MCF 10A (cell line): ENCODE results near the gene CBY1. TPM values are rescaled to one million over a fixed set of nuclear protein-coding genes. Genes with fewer than 3 reads are reported as not detected.

Experiments
- BruUV-seq: library from RNA; stranded (reverse); fragments of 400-500 nt; replicated peaks from 2 replicates; lab custom pipeline; 2021; lab: Mats Ljungman, UMichigan
- CTCF ChIA-PET: fragments of 300-600 bp; sonication (Branson Sonifier 250); formaldehyde crosslinking; extraction: SDS; loops from one replicate; lab custom pipeline; 2021; ENCODE audit warnings: antibody characterized with exemption, inconsistent platforms; lab: Yijun Ruan, JAX
- POLR2A ChIA-PET: fragments of 300-600, 350-650 bp; sonication (Branson Sonifier 250); formaldehyde crosslinking; extraction: SDS; loops from one replicate; lab custom pipeline; 2020; ENCODE audit warnings: antibody characterized with exemption, inconsistent platforms; lab: Yijun Ruan, JAX
- DNase-seq: peaks from one replicate; pipeline ENCODE4 v3.0.0-alpha.2; 2018; ENCODE audit not compliant: unreplicated experiment
- H3K27ac Mint-ChIP-seq: one replicate; pipeline ENCODE4 v1.8.0; 2022; ENCODE audit warnings: mild to moderate bottlenecking, low read depth, mixed read lengths; ENCODE audit not compliant: unreplicated experiment
- H3K27me3 Mint-ChIP-seq: one replicate; pipeline ENCODE4 v1.8.0; 2022; ENCODE audit warnings: mixed read lengths; ENCODE audit not compliant: insufficient read depth, unreplicated experiment
- H3K36me3 Mint-ChIP-seq: one replicate; pipeline ENCODE4 v1.8.0; 2022; ENCODE audit warnings: mild to moderate bottlenecking, moderate library complexity, mixed read lengths; ENCODE audit not compliant: insufficient read depth, unreplicated experiment
- H3K4me1 Mint-ChIP-seq: one replicate; pipeline ENCODE4 v1.8.0; 2022; ENCODE audit warnings: mixed read lengths; ENCODE audit not compliant: insufficient read depth, unreplicated experiment
- H3K4me3 Mint-ChIP-seq: one replicate; pipeline ENCODE4 v1.8.0; 2022; ENCODE audit warnings: mild to moderate bottlenecking, moderate library complexity, mixed read lengths; ENCODE audit not compliant: unreplicated experiment
- H3K9me3 Mint-ChIP-seq: one replicate; pipeline ENCODE4 v1.8.0; 2022; ENCODE audit warnings: mixed read lengths; ENCODE audit not compliant: unreplicated experiment
- intact Hi-C: fragments of 100-400 bp; cut with micrococcal nuclease; formaldehyde crosslinking; loops from 2 replicates; pipeline ENCODE4 v1.14.1; 2022
- total RNA-seq: library from RNA; stranded (reverse); gene quantifications from 2 replicates; pipeline ENCODE4 v1.2.3, GENCODE V29; 2022
- TF ChIP-seq, protein P1 (sequence below): fragments of 200-600 bp; IDR thresholded peaks from one replicate; pipeline ENCODE4 v1.8.0; 2022; ENCODE audit warnings: antibody characterized with exemption, mild to moderate bottlenecking; ENCODE audit not compliant: unreplicated experiment

The CBY1 gene
- total RNA-seq, 1 experiment from 2014 or later, result 40.6 TPM

GRCh38 chr22:38718414-38718813, 62.0 kb downstream of the CBY1 start:
- H3K9me3 Mint-ChIP-seq, result no peaks in the 10 kb centered on the region
- peaks cover 36% of the 10 kb centered on the region for H3K36me3 Mint-ChIP-seq
- H3K27ac Mint-ChIP-seq, result peak overlapping the region; percentile 60
- peak; percentile 91 for DNase-seq
- H3K4me3 Mint-ChIP-seq, result no peak overlapping the region
- H3K4me1 Mint-ChIP-seq, result peaks cover 16% of the 10 kb centered on the region
- ChIA-PET POLR2A (interaction anchor here (0.7 to 5.5 kb wide), 10 partner anchors 9 to 1295 kb away, joined by 3 to 64 read pairs (median 4); partner anchors contain the start of genes GTPBP1, JOSD1 and TOMM22), CTCF (interaction anchor here (0.5 to 1.4 kb wide), 2 partner anchors 11 to 221 kb away, joined by 3 to 14 read pairs; no protein-coding TSS in a partner anchor)
- intact Hi-C loops, result no loop called here
- BruUV-seq, result no TSS peak
- no peaks in the 10 kb centered on the region for H3K27me3 Mint-ChIP-seq
- TF ChIP-seq, protein P1, sequence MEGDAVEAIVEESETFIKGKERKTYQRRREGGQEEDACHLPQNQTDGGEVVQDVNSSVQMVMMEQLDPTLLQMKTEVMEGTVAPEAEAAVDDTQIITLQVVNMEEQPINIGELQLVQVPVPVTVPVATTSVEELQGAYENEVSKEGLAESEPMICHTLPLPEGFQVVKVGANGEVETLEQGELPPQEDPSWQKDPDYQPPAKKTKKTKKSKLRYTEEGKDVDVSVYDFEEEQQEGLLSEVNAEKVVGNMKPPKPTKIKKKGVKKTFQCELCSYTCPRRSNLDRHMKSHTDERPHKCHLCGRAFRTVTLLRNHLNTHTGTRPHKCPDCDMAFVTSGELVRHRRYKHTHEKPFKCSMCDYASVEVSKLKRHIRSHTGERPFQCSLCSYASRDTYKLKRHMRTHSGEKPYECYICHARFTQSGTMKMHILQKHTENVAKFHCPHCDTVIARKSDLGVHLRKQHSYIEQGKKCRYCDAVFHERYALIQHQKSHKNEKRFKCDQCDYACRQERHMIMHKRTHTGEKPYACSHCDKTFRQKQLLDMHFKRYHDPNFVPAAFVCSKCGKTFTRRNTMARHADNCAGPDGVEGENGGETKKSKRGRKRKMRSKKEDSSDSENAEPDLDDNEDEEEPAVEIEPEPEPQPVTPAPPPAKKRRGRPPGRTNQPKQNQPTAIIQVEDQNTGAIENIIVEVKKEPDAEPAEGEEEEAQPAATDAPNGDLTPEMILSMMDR, result peak; percentile 66

DNA sequence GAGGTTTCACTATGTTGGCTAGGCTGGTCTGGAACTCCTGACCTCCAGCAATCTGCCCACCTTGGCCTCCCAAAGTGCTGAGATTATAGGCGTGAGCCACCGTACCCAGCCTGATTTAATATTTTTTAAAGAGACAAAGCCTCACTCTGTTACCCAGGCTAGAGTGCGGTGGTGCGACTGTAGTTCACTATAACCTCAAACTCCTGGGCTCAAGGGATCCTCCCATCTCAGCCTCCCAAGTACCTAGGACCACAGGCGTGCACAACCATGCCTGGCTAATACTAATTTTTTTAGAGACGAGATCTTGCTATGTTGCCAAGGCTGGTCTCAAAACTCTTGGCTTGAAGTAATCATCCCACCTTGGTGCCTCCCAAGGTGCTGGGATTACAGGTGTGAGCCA, 62.8 kb downstream of the CBY1 start:
- Mint-ChIP-seq H3K4me3 (no peak overlapping the region), H3K27ac (no peak overlapping the region), H3K27me3 (no peaks in the 10 kb centered on the region), H3K36me3 (peaks cover 43% of the 10 kb centered on the region), H3K9me3 (no peaks in the 10 kb centered on the region), H3K4me1 (peaks cover 16% of the 10 kb centered on the region)
- DNase-seq, result no peak
- intact Hi-C loops, result no loop called here
- CTCF ChIA-PET, result interaction anchor here (1.8 kb wide), 1 partner anchor 14 kb away, joined by 13 read pairs; no protein-coding TSS in a partner anchor
- no TSS peak for BruUV-seq
- TF ChIP-seq, protein P1, result no peak
- POLR2A ChIA-PET, result interaction anchor here (1.0 to 5.5 kb wide), 5 partner anchors 12 to 38 kb away, joined by 3 to 64 read pairs (median 7); partner anchors contain the start of genes GTPBP1, JOSD1 and TOMM22

DNA sequence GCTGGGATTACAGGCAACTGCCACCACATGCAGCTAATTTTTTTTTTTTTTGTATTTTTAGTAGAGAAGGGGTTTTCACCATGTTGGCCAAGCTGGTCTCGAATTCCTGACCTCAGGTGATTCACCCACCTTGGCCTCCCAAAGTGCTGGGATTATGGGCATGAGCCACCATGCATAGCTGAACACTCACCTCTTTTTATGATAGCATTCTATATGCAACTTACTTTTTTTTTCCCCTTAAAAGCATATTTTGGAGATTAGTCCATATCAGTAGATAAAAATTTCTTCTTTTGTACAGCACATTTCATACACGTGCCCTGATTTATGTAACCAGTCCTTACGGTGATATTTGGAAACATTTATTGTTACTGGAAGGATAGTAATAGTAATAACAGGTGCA, 63.9 kb downstream of the CBY1 start:
- no TSS peak for BruUV-seq
- no peak for DNase-seq
- Mint-ChIP-seq H3K4me1 (peaks cover 12% of the 10 kb centered on the region), H3K4me3 (no peak overlapping the region), H3K27me3 (no peaks in the 10 kb centered on the region), H3K9me3 (no peaks in the 10 kb centered on the region), H3K27ac (no peak overlapping the region), H3K36me3 (peaks cover 54% of the 10 kb centered on the region)
- TF ChIP-seq, protein P1, result no peak
- ChIA-PET POLR2A (interaction anchor here (0.6 to 5.5 kb wide), 2 partner anchors 13 to 24 kb away, joined by 3 to 64 read pairs; partner anchors contain the start of gene GTPBP1), CTCF (interaction anchor here (0.6 to 1.8 kb wide), 3 partner anchors 13 to 299 kb away, joined by 3 to 13 read pairs (median 5); no protein-coding TSS in a partner anchor)
- intact Hi-C loops, result no loop called here

- Mint-ChIP-seq H3K4me1 (peaks cover 12% of the 10 kb centered on the region), H3K9me3 (no peaks in the 10 kb centered on the region), H3K27ac (no peak overlapping the region), H3K36me3 (peaks cover 63% of the 10 kb centered on the region), H3K27me3 (no peaks in the 10 kb centered on the region), H3K4me3 (no peak overlapping the region)
- BruUV-seq, result no TSS peak
- ChIA-PET POLR2A (interaction anchor here (0.7 to 5.5 kb wide), 4 partner anchors 12 to 51 kb away, joined by 3 to 64 read pairs (median 6); partner anchors contain the start of gene GTPBP1), CTCF (interaction anchor here (0.5 kb wide), 1 partner anchor 150 kb away, joined by 3 read pairs; no protein-coding TSS in a partner anchor)
- DNase-seq, result no peak
- TF ChIP-seq, protein P1, result no peak
- intact Hi-C loops, result no loop called here
Observed at GRCh38 chr22:38721551-38721950, 65.1 kb downstream of the CBY1 start.

Other genes with a start within 250 kb of the CBY1 start
- gene KCNJ4, start 201.4 kb upstream of the CBY1 start, total RNA-seq, result not detected in 2 replicates
- gene KDELR3, start 188.5 kb upstream of the CBY1 start, total RNA-seq, result 6.4 and 11.5 TPM in 2 replicates
- 322 and 422 TPM in 2 replicates for gene DDX17, start 150.3 kb upstream of the CBY1 start, total RNA-seq
- 0.56 and 1.4 TPM in 2 replicates for gene DMC1, start 86.5 kb upstream of the CBY1 start, total RNA-seq
- 2.3 and 2.6 TPM in 2 replicates for gene FAM227A, start 246 bp upstream of the CBY1 start, total RNA-seq
- 60.4 and 71.5 TPM in 2 replicates for gene TOMM22, start 25.3 kb downstream of the CBY1 start, total RNA-seq
- 84.9 and 86.9 TPM in 2 replicates for gene JOSD1, start 44.3 kb downstream of the CBY1 start, total RNA-seq
- gene GTPBP1, start 49.3 kb downstream of the CBY1 start, total RNA-seq, result 62.5 and 66.4 TPM in 2 replicates
- 51.9 and 66.8 TPM in 2 replicates for gene SUN2, start 99.4 kb downstream of the CBY1 start, total RNA-seq
- 18.3 and 30.3 TPM in 2 replicates for gene DNAL4, start 137.5 kb downstream of the CBY1 start, total RNA-seq
- gene NPTXR, start 187.4 kb downstream of the CBY1 start, total RNA-seq, result 0.93 and 0.96 TPM in 2 replicates
- 22.9 and 42.1 TPM in 2 replicates for gene CBX6, start 215.6 kb downstream of the CBY1 start, total RNA-seq